HG03139 (cell line): ENCODE measurements around the gene TUBB1.
"Not testable (repeated sequence)": the region's sequence is repeated elsewhere in the genome, so short reads cannot be mapped to it uniquely, and the experiment has no call there.

ENCODE experiments used
- ATAC-seq: cut with Tn5 transposase; IDR thresholded peaks from one replicate; pipeline ENCODE4 v1.9.1; 2021; ENCODE audit not compliant: unreplicated experiment

TUBB1 gene

GRCh38 chr20:59019217-59019616 lies at the start of gene TUBB1:
Gene TUBB1, plus strand, starts transcription at chr20:59019429. Its CDS starts 94 bp downstream, at chr20:59019523.
- ATAC-seq: no peak

- no peak for ATAC-seq
Observed at GRCh38 chr20:58969439-58969838, 49.8 kb upstream of the TUBB1 start.

GRCh38 chr20:58970146-58970545 lies 49.1 kb upstream of the TUBB1 start:
- ATAC-seq: no peak

- ATAC-seq: no peak
Observed at GRCh38 chr20:58971429-58971828, 47.8 kb upstream of the TUBB1 start.

- no peak for ATAC-seq
Observed at GRCh38 chr20:58973179-58973578, 46.0 kb upstream of the TUBB1 start.

GRCh38 chr20:58973866-58974265 lies 45.4 kb upstream of the TUBB1 start:
- ATAC-seq: no peak

- ATAC-seq: no peak
Observed at GRCh38 chr20:58975353-58975752, 43.9 kb upstream of the TUBB1 start.

GRCh38 chr20:58976061-58976730 lies 43.0 kb upstream of the TUBB1 start:
- no peak for ATAC-seq

GRCh38 chr20:58978351-58979190 lies 40.7 kb upstream of the TUBB1 start:
- ATAC-seq: no peak

GRCh38 chr20:58980711-58981627 lies 38.3 kb upstream of the TUBB1 start, which contains the start of gene NELFCD:
Gene NELFCD, plus strand, starts transcription at chr20:58981256. Its CDS starts 54 bp downstream, at chr20:58981310.
- peak; percentile 66 for ATAC-seq

GRCh38 chr20:58981628-58982364 lies 37.4 kb upstream of the TUBB1 start:
- no peak for ATAC-seq

GRCh38 chr20:58982406-58983114 lies 36.7 kb upstream of the TUBB1 start:
- ATAC-seq: no peak

- ATAC-seq: not testable (repeated sequence)
Observed at GRCh38 chr20:58983115-58983468, 36.1 kb upstream of the TUBB1 start.

GRCh38 chr20:58984691-58985090 lies 34.5 kb upstream of the TUBB1 start:
- no peak for ATAC-seq

GRCh38 chr20:58985656-58986055 lies 33.6 kb upstream of the TUBB1 start:
- no peak for ATAC-seq

GRCh38 chr20:58986286-58986967 lies 32.8 kb upstream of the TUBB1 start:
- no peak for ATAC-seq

GRCh38 chr20:58986968-58987517 lies 32.2 kb upstream of the TUBB1 start:
- ATAC-seq: no peak

GRCh38 chr20:58987790-58988564 lies 31.3 kb upstream of the TUBB1 start:
- no peak for ATAC-seq
